ENCODE data around the gene MXRA8.

MXRA8 gene

GRCh38 chr1:1370771-1371300 lies 12.5 kb upstream of the MXRA8 start:
- in situ Hi-C loops (cut with HindIII; ENCODE audit: low sequenced_read_pairs): loop anchor here (5.0 to 10.0 kb wide), 6 partner anchors 81 to 259 kb away; partner anchors contain the start of gene UBE2J2

- in situ Hi-C loops (cut with HindIII; ENCODE audit: low sequenced_read_pairs): loop anchor here (5.0 to 10.0 kb wide), 6 partner anchors 82 to 258 kb away; partner anchors contain the start of gene UBE2J2
Measured at GRCh38 chr1:1370094-1370493, 11.7 kb upstream of the MXRA8 start.

- in situ Hi-C loops (cut with HindIII; ENCODE audit: low sequenced_read_pairs): no loop called here
Measured at GRCh38 chr1:1367315-1367714, 9.0 kb upstream of the MXRA8 start.

GRCh38 chr1:1366699-1367066 lies 8.3 kb upstream of the MXRA8 start:
- in situ Hi-C loops (cut with HindIII; ENCODE audit: low sequenced_read_pairs): no loop called here

GRCh38 chr1:1365875-1366698 lies 7.7 kb upstream of the MXRA8 start:
- in situ Hi-C loops (cut with HindIII; ENCODE audit: low sequenced_read_pairs): no loop called here

- in situ Hi-C loops (cut with HindIII; ENCODE audit: low sequenced_read_pairs): no loop called here
Measured at GRCh38 chr1:1364266-1364665, 5.9 kb upstream of the MXRA8 start.

GRCh38 chr1:1361982-1362423 lies 3.6 kb upstream of the MXRA8 start:
- in situ Hi-C loops (cut with HindIII; ENCODE audit: low sequenced_read_pairs): no loop called here

GRCh38 chr1:1361233-1361981 lies 3.1 kb upstream of the MXRA8 start:
- in situ Hi-C loops (cut with HindIII; ENCODE audit: low sequenced_read_pairs): no loop called here

- in situ Hi-C loops (cut with HindIII; ENCODE audit: low sequenced_read_pairs): no loop called here
Measured at GRCh38 chr1:1360506-1361169, 2.3 kb upstream of the MXRA8 start.

GRCh38 chr1:1359664-1360468 lies 1.5 kb upstream of the MXRA8 start:
- in situ Hi-C loops (cut with HindIII; ENCODE audit: low sequenced_read_pairs): no loop called here

- in situ Hi-C loops (cut with HindIII; ENCODE audit: low sequenced_read_pairs): no loop called here
Measured at GRCh38 chr1:1359308-1359663, 931 bp upstream of the MXRA8 start.

GRCh38 chr1:1357871-1358432 lies 403 bp downstream of the MXRA8 start:
- in situ Hi-C loops (cut with HindIII; ENCODE audit: low sequenced_read_pairs): no loop called here

- in situ Hi-C loops (cut with HindIII; ENCODE audit: low sequenced_read_pairs): no loop called here
Measured at GRCh38 chr1:1356796-1357401, 1.5 kb downstream of the MXRA8 start.

- in situ Hi-C loops (cut with HindIII; ENCODE audit: low sequenced_read_pairs): no loop called here
Measured at GRCh38 chr1:1356166-1356795, 2.1 kb downstream of the MXRA8 start.

GRCh38 chr1:1355416-1355815 lies 2.9 kb downstream of the MXRA8 start:
- in situ Hi-C loops (cut with HindIII; ENCODE audit: low sequenced_read_pairs): no loop called here

GRCh38 chr1:1354271-1355247 lies 3.8 kb downstream of the MXRA8 start:
- in situ Hi-C loops (cut with HindIII; ENCODE audit: low sequenced_read_pairs): no loop called here

GRCh38 chr1:1353389-1354151 lies 4.8 kb downstream of the MXRA8 start:
- in situ Hi-C loops (cut with HindIII; ENCODE audit: low sequenced_read_pairs): no loop called here
